B cell (primary cell): ENCODE data around the gene PCDH1. TPM values are rescaled to one million over a fixed set of nuclear protein-coding genes. Genes with fewer than 3 reads are reported as not detected.
"Not testable (repeated sequence)": the region's sequence is repeated elsewhere in the genome, so short reads cannot be mapped to it uniquely, and the experiment has no call there.

Source experiments
- ATAC-seq: fragments of 200-7000 bp; cut with Tn5 transposase; one replicate; pipeline ENCODE4 v1.10.0; 2021; ENCODE audit warnings: low read depth, mild to moderate bottlenecking, moderate number of reproducible peaks, moderate library complexity
- CTCF ChIA-PET: fragments of 350-600 bp; sonication (Branson Sonifier 250); formaldehyde crosslinking; loops from one replicate; lab custom pipeline; 2021; ENCODE audit warnings: antibody characterized with exemption, inconsistent platforms; lab: Charles Lee
- POLR2A ChIA-PET: fragments of 350-600 bp; sonication (Branson Sonifier 250); formaldehyde crosslinking; loops from one replicate; lab custom pipeline; 2021; ENCODE audit warnings: antibody characterized with exemption; lab: Charles Lee
- DNase-seq: peaks from one replicate; pipeline ENCODE4 v3.0.0; 2013
- H2AFZ ChIP-seq: 2 replicates; pipeline ENCODE4 v1.6.1; 2012; ENCODE audit warnings: mild to moderate bottlenecking, low read depth, low read length; ENCODE audit not compliant: insufficient read depth, poor library complexity, severe bottlenecking
- H3K27ac ChIP-seq, 2 donors: 1 replicate in 1 of 2; 2 replicates in 1 of 2; pipeline ENCODE4 v1.5.1; 2012 to 2013; ENCODE audit warnings: low read length in 2 of 2, mild to moderate bottlenecking in 2 of 2, moderate library complexity in 1 of 2
- H3K27me3 ChIP-seq, 4 experiments: fragments of 200-600 bp in 1 of 4; sonication (generic) in 1 of 4; replicated peaks in 1 of 4; 1 replicate in 2 of 4; 2 replicates in 2 of 4; pipeline versions ENCODE4 v1.6.1 to v1.7.0; 2013 to 2016; ENCODE audit warnings: low read length in 3 of 4, mild to moderate bottlenecking in 2 of 4, mixed read lengths in 1 of 4, moderate library complexity in 1 of 4; ENCODE audit not compliant: insufficient read depth in 4 of 4, control insufficient read depth in 3 of 4; ENCODE audit errors: control extremely low read depth in 1 of 4
- H3K36me3 ChIP-seq, 2 experiments: replicated peaks in 1 of 2; 1 replicate in 1 of 2; 2 replicates in 1 of 2; pipeline versions ENCODE4 v1.6.1 to v1.7.1; 2013; ENCODE audit warnings: low read length in 1 of 2; ENCODE audit not compliant: insufficient read depth in 2 of 2, control insufficient read depth in 1 of 2; ENCODE audit errors: control extremely low read depth in 1 of 2, extremely low read depth in 1 of 2
- H3K4me1 ChIP-seq, 2 donors: fragments of 200-600 bp in 1 of 2; sonication (generic) in 1 of 2; 1 replicate in 1 of 2; 2 replicates in 1 of 2; pipeline versions ENCODE4 v1.5.1 to v1.6.1; 2013 to 2017; ENCODE audit warnings: low read length in 2 of 2; ENCODE audit not compliant: control insufficient read depth in 2 of 2, insufficient read depth in 2 of 2
- H3K4me2 ChIP-seq: replicated peaks from 2 replicates; pipeline ENCODE3; 2012; ENCODE audit warnings: mild to moderate bottlenecking, low read depth, low read length; ENCODE audit not compliant: poor library complexity, severe bottlenecking
- H3K4me3 ChIP-seq, 5 experiments: fragments of 200-600 bp in 1 of 5; sonication (generic) in 1 of 5; 1 replicate in 3 of 5; 2 replicates in 2 of 5; pipeline versions ENCODE4 v1.5.1 to v1.7.0; 2011 to 2016; ENCODE audit warnings: low read length in 4 of 5, mild to moderate bottlenecking in 4 of 5, low read depth in 2 of 5, control low read depth in 1 of 5, moderate library complexity in 1 of 5; ENCODE audit not compliant: insufficient read depth in 1 of 5; ENCODE audit errors: control extremely low read depth in 1 of 5, extremely low read depth in 1 of 5
- H3K79me2 ChIP-seq: fragments of 200-600 bp; sonication (generic); one replicate; pipeline ENCODE4 v1.6.0; 2016; ENCODE audit warnings: low read length; ENCODE audit not compliant: control insufficient read depth, insufficient read depth
- H3K9ac ChIP-seq: fragments of 200-600 bp; sonication (generic); 2 replicates; pipeline ENCODE4 v1.6.1; 2017; ENCODE audit warnings: mild to moderate bottlenecking, low read length, moderate library complexity
- H3K9me3 ChIP-seq, 3 donors: one replicate each; pipeline versions ENCODE4 v1.6.1 to v1.7.1; 2013; ENCODE audit warnings: low read length in 2 of 3; ENCODE audit not compliant: control insufficient read depth in 2 of 3, insufficient read depth in 1 of 3; ENCODE audit errors: control extremely low read depth in 1 of 3
- H4K20me1 ChIP-seq: 2 replicates; pipeline ENCODE4 v1.6.0; 2012; ENCODE audit warnings: mild to moderate bottlenecking, low read length; ENCODE audit not compliant: insufficient read depth, control insufficient read depth, poor library complexity, severe bottlenecking
- H3K27ac Mint-ChIP-seq: one replicate; pipeline ENCODE4 v1.8.0; 2021; ENCODE audit warnings: mixed read lengths
- H3K27me3 Mint-ChIP-seq: one replicate; pipeline ENCODE4 v1.8.0; 2021; ENCODE audit warnings: mixed read lengths
- H3K4me1 Mint-ChIP-seq: one replicate; pipeline ENCODE4 v1.8.0; 2021; ENCODE audit warnings: mixed read lengths
- H3K4me3 Mint-ChIP-seq: one replicate; pipeline ENCODE4 v1.8.0; 2021; ENCODE audit warnings: mixed read lengths
- H3K9me3 Mint-ChIP-seq: one replicate; pipeline ENCODE4 v1.8.0; 2022; ENCODE audit warnings: mixed read lengths; ENCODE audit not compliant: insufficient read depth
- CTCF ChIP-seq: fragments of 200-600 bp; IDR thresholded peaks from one replicate; pipeline ENCODE4 v1.8.0; 2022; ENCODE audit warnings: antibody characterized with exemption, mild to moderate bottlenecking
- EZH2 ChIP-seq: IDR thresholded peaks from 2 replicates; pipeline ENCODE4 v1.6.1; 2012; ENCODE audit warnings: borderline replicate concordance, low read depth, mild to moderate bottlenecking, moderate library complexity, low read length; ENCODE audit not compliant: insufficient read depth, poor library complexity, severe bottlenecking
- WGBS: methylation state at CpG from one replicate; pipeline ENCODE4 v1.1.5; 2013; ENCODE audit warnings: missing lambda C conversion rate; ENCODE audit not compliant: insufficient coverage; 5-methylcytosine and 5-hydroxymethylcytosine counted together
- intact Hi-C: fragments of 100-400 bp; cut with micrococcal nuclease; formaldehyde crosslinking; loops from one replicate; pipeline ENCODE4 v1.10.0; 2022
- polyA plus RNA-seq: library from polyadenylated mRNA; depleted of rRNA; stranded (reverse); fragments of >200 nt; gene quantifications from 2 replicates; pipeline ENCODE4 v1.2.3, GENCODE V29; 2012
- total RNA-seq, 2 donors: library from RNA; stranded (reverse); fragments of 120-200 nt in 1 of 2; gene quantifications; 1 replicate in 1 of 2; 2 replicates in 1 of 2; pipeline versions ENCODE4 v1.2.3 to v1.2.4, GENCODE V29; 2013 to 2022

PCDH1 gene
- total and polyA plus RNA-seq, 2 donors (not counting 1 experiment from before 2014, with no cell fraction given) = 0.06 TPM; not detected in 1

GRCh38 chr5:141822144-141822543 is 56.1 kb downstream of the PCDH1 start:
- Mint-ChIP-seq H3K27me3 (peaks cover 23% of the 10 kb centered on the region), H3K9me3 (no peaks in the 10 kb centered on the region), H3K4me1 (no peaks in the 10 kb centered on the region), H3K27ac (no peak overlapping the region), H3K4me3 (no peak overlapping the region)
- Histone ChIP-seq H3K4me3 (no peak overlapping the region), H2AFZ (no peak overlapping the region), H3K4me1 (no peaks in the 10 kb centered on the region), H3K9me3 (no peaks in the 10 kb centered on the region), H3K27me3 (peaks cover 0 to 2% (median under 1%) of the 10 kb centered on the region in 4 experiments), H3K36me3 (no peaks in the 10 kb centered on the region), H4K20me1 (no peaks in the 10 kb centered on the region), H3K79me2 (no peaks in the 10 kb centered on the region), H3K27ac (no peak overlapping the region), H3K4me2 (no peak overlapping the region), H3K9ac (no peak overlapping the region)
- no peak for TF ChIP-seq CTCF
- no peak for TF ChIP-seq EZH2
- ChIA-PET CTCF (interaction anchor here (1.0 to 1.2 kb wide), 2 partner anchors 8 to 25 kb away, joined by 3 read pairs; no protein-coding TSS in a partner anchor), POLR2A (interaction anchor here (0.6 kb wide), 1 partner anchor 168 kb away, joined by 4 read pairs; no protein-coding TSS in a partner anchor)
- WGBS = 57% methylated on average over 1 of the region's 2 CpGs
- intact Hi-C loops = no loop called here
- DNase-seq (no peak), ATAC-seq (no peak)

- Mint-ChIP-seq H3K27ac (no peak overlapping the region), H3K4me3 (no peak overlapping the region), H3K27me3 (peaks cover 29% of the 10 kb centered on the region), H3K9me3 (no peaks in the 10 kb centered on the region), H3K4me1 (no peaks in the 10 kb centered on the region)
- Histone ChIP-seq H3K4me2 (no peak overlapping the region), H3K4me1 (no peaks in the 10 kb centered on the region), H3K4me3 (no peak overlapping the region), H3K36me3 (no peaks in the 10 kb centered on the region), H3K9me3 (no peaks in the 10 kb centered on the region), H3K27me3 (peaks cover 0 to 4% (median under 1%) of the 10 kb centered on the region in 4 experiments), H3K27ac (no peak overlapping the region), H4K20me1 (no peaks in the 10 kb centered on the region), H3K9ac (no peak overlapping the region), H2AFZ (no peak overlapping the region), H3K79me2 (no peaks in the 10 kb centered on the region)
- no peak for TF ChIP-seq CTCF
- no peak for TF ChIP-seq EZH2
- intact Hi-C loops = no loop called here
- ChIA-PET POLR2A (no interaction called here), CTCF (no interaction called here)
- ATAC-seq (no peak), DNase-seq (no peak)
- WGBS = 96% methylated on average over 3 of the region's 3 CpGs
Observed at GRCh38 chr5:141821430-141821925, 56.7 kb downstream of the PCDH1 start.

- H3K27ac Mint-ChIP-seq, H2AFZ ChIP-seq, H3K4me3 Mint-ChIP-seq, H3K4me3 ChIP-seq, POLR2A ChIA-PET, H3K4me1 Mint-ChIP-seq, H4K20me1 ChIP-seq, H3K27me3 ChIP-seq, H3K27ac ChIP-seq, H3K4me2 ChIP-seq, intact Hi-C loops, H3K9me3 ChIP-seq, H3K9ac ChIP-seq, H3K4me1 ChIP-seq, H3K36me3 ChIP-seq, H3K9me3 Mint-ChIP-seq, DNase-seq, ATAC-seq, H3K79me2 ChIP-seq: not testable (repeated sequence)
- peaks cover 28% of the 10 kb centered on the region for H3K27me3 Mint-ChIP-seq
- CTCF ChIA-PET = interaction anchor here (0.7 to 0.9 kb wide), 2 partner anchors 9 to 79 kb away, joined by 3 read pairs; no protein-coding TSS in a partner anchor
- WGBS = 91% methylated on average over 11 of the region's 15 CpGs
Observed at GRCh38 chr5:141820686-141821085, 57.5 kb downstream of the PCDH1 start.
